ENCODE measurements around the gene MYH6.
"Not testable (repeated sequence)": the region's sequence is repeated elsewhere in the genome, so short reads cannot be mapped to it uniquely, and the experiment has no call there.

Gene MYH6

DNA sequence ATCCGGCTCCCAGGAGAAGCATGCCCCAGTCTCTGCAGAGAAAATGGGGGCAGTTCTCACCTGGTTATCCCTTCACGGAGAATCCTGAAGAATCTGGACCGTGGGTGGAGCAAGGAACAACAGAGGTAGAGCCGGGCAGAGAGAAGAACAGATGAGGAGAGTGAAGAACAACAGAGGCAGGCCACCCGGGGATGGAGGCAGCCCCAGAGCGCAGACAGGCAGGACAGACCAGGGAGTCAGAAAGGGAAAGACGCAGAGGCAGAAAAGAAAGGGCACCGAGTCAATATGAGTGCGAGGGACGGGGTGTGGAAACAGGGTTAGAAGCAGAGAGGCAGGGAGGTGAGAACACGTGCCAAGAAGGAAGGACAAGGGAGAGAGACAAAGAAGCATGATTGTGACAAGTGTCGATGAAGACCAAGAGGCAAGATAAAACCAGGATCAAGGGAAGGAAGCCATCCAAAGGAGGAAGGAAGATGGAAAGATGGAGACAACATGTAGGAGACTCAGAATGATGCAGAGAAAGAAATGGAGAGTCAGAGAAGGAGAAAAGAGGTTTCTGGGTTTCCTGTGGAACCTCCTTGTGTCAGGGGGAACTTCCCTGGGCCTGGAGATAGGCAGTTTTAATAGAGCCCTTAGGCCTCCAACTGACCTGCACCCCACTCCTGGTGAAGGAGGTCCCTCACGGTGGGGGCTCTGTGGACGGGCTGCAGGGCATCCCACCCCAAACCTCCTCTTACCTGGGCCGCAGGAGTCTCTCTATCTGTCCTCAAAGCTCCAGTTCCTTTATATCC lies at the start of gene MYH6:
TSS of gene MYH6 (minus strand) at position 758 of the 791 bp plus-strand sequence. CDS start 1,050 bp downstream, outside the sequence.
- DNase-seq (ENCODE audit: low spot score), result no peak

DNA sequence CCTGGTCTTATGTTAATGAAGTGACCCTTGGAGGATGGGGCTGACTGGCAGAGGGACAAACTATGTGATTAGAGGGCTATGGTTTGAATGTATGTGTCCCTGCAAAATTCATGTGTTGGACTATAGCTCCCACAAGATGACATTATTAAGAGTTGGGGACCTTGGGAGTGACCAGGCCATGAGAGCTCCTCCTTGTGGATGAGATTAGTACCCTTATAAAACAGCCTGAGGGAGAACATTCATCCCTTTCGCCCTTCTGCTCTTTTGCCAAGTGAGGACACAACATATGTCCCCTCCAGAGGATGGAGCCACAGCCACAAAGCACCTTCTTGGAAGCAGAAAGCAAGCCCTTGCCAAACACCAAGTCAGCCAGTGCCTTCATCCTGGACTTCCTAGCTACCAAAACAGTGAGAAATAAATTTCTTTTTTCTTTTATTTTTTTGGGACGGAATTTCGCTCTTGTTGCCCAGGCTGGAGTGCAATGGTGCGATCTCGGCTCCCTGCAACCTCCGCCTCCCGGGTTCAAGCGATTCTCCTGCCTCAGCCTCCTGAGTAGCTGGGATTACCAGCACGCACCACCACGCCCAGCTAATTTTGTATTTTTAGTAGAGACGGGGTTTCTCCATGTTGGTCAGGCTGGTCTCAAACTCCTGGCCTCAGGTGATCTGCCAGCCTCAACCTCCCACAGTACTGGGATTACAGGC lies 49.0 kb upstream of the MYH6 start:
- DNase-seq (ENCODE audit: low spot score), result not testable (repeated sequence)

DNA sequence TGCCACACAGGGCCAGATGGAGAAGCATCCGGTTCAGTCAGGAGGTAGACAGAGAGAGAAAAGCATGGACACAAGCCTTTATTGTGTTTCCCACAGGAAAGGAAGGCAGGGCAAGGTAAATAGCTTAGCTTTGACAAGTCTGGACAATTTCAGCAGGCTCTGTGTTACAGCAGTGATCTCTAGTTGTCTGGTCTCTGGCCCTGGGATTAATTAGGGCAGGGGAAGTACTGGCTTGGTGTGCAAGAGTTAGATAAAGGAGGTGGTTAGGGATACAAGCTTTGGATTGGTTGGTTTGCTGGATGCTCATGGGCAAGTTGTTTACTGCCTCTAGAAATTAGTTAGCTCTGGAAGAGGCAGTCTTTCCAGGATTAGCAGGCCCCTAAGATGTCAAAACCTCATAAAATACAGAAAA lies 46.4 kb upstream of the MYH6 start:
- DNase-seq (ENCODE audit: low spot score), result no peak

GRCh38 chr14:23452237-23452636 lies 44.2 kb upstream of the MYH6 start:
- DNase-seq (ENCODE audit: low spot score), result no peak

GRCh38 chr14:23450379-23450778 lies 42.3 kb upstream of the MYH6 start:
- DNase-seq (ENCODE audit: low spot score), result no peak

DNA sequence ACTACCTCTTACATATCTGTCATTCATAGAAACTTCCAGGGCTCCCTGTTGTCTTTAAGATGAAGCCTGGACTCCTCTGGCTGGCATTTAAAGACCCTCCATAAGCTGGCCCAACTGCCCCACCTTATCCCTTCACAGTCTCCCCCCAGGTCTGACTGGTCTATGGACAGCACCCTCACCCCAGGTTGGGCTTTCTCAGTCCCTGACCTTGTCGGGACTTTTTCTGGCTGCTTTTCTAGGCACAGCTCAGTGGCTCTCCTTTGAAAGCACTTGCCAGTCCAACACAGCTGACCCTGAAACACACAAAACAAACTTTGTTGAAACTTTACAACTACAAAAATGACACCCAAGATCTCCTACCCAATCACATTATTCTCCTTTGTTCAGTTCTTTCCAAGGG lies 41.2 kb upstream of the MYH6 start:
- DNase-seq (ENCODE audit: low spot score), result no peak

GRCh38 chr14:23447361-23448350 lies 39.6 kb upstream of the MYH6 start:
- no peak for DNase-seq (ENCODE audit: low spot score)

DNA sequence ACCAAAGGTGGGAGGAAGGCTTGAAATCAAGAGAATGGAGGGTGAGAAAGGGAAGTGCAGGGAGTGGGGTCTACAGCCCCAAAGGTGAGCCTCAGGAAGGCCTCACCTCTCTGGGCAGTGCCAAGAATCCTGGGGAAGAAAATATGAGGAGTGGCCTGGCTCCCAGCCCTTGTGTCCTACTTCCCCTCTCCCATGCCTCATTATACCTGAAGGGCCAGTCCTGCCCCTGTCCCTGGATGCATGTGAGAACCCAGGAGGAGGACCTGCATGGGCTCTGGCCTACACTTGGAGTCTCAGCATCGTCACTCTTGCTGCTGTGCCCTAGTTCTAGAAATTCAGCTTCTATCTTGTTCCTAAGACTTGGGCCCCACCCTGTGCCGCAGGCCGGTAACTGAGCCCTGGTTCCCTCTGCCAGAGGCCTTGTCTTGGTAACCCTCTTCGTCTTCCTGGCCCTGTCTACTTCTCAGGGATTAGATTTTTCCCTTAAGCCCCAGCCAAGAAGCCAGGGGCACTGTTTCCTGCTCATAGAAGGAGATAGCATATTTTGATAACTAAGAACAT lies 38.3 kb upstream of the MYH6 start:
- DNase-seq (ENCODE audit: low spot score), result no peak

- DNase-seq (ENCODE audit: low spot score), result no peak
These were observed 37.7 kb upstream of the MYH6 start for GRCh38 chr14:23445773-23446172.

GRCh38 chr14:23444314-23444713 lies 36.2 kb upstream of the MYH6 start:
- no peak for DNase-seq (ENCODE audit: low spot score)

DNA sequence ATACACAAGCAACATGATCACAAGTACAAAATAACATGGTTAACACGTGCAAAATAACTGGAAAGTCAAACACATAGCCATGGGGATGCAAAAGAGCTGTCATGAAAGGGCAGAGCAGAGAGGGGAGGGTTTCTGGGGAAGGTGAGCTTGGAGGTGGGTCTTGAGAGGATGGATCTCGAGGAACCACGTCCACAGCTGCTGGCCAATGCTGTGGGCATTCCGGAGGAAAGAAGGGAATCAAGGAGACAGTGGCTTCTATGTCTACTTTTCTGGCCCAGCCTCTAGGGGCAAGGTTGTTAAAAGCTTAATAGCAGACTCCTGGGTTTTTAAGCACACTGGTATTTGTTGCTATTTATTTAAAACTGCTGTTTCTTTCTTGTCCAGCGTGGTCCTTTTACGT lies 35.8 kb upstream of the MYH6 start:
- no peak for DNase-seq (ENCODE audit: low spot score)

- no peak for DNase-seq (ENCODE audit: low spot score)
These were observed 35.3 kb upstream of the MYH6 start for GRCh38 chr14:23443411-23443812.

GRCh38 chr14:23442721-23443356 lies 34.8 kb upstream of the MYH6 start:
- no peak for DNase-seq (ENCODE audit: low spot score)

DNA sequence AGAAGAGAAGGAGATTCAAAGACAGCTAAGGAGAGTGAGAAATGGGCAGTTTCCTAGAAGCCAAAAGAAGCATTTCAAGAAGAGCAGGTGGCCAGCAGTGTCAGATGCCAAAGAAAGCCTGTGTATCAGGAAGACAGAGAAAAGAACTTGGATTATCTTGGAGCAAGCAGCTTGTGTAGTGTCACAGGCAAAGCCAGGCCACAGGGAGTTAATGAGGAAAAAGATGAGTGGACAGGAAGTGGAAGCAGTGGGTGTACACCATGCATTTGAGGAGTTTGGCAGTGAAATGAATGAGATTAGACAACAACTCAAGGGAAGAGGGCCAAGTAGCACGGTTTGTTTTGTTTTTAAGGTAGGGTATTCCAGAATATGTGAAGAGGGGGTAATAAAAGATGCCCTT lies 33.0 kb upstream of the MYH6 start:
- DNase-seq (ENCODE audit: low spot score), result no peak

GRCh38 chr14:23439107-23439835 lies 31.2 kb upstream of the MYH6 start:
- no peak for DNase-seq (ENCODE audit: low spot score)

GRCh38 chr14:23438101-23438971 lies 30.3 kb upstream of the MYH6 start:
- no peak for DNase-seq (ENCODE audit: low spot score)

GRCh38 chr14:23437133-23438100 lies 29.3 kb upstream of the MYH6 start:
- no peak for DNase-seq (ENCODE audit: low spot score)

DNA sequence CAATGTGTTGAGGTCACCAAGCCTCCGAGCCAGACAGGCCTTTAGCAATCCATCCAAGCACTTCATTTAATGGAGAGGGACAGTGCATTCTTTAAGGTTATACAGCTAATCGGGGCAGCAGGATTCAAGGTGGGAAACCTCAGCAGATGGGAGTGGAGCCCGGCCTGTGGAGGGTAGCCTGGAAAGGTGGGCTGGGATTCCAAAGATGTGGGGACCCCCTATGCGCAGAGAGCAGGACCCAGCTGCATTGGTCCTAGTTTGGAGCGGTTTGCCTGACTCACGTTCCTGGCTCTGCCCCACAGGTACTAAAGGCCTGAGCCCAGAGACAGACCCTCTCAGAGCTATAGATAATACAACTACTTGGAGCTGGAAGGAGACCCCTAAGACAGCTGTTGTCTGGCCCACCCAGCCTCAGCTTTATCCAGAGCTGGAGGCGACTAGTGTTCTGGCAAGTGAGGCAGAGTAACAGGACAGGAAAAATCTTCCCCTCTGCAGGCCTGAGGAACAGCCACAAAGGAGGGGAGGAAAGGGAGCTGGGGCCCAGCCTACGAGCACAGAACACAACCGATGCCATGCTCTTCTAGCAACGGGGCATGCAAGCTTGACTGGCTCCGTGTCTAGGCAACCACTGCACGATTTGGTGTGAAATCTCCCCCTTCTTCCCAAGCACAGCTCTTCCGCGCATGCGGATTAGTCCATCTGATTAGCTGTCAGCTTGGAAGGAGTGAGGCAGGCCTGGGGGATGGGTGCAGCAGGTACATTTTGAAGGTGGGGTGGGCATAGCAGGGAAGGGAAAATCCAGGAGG lies 28.5 kb upstream of the MYH6 start:
- no peak for DNase-seq (ENCODE audit: low spot score)

Data from germinal center (tissue), 1 donor.